GM21825 (cell line): Measurements from ENCODE around the gene MIEF2.
"Not testable (repeated sequence)": the region's sequence is repeated elsewhere in the genome, so short reads cannot be mapped to it uniquely, and the experiment has no call there.

ENCODE experiments used
- ATAC-seq: cut with Tn5 transposase; IDR thresholded peaks from one replicate; pipeline ENCODE4 v1.9.1; 2021; ENCODE audit warnings: mild to moderate bottlenecking, moderate library complexity; ENCODE audit not compliant: unreplicated experiment

The MIEF2 gene

DNA sequence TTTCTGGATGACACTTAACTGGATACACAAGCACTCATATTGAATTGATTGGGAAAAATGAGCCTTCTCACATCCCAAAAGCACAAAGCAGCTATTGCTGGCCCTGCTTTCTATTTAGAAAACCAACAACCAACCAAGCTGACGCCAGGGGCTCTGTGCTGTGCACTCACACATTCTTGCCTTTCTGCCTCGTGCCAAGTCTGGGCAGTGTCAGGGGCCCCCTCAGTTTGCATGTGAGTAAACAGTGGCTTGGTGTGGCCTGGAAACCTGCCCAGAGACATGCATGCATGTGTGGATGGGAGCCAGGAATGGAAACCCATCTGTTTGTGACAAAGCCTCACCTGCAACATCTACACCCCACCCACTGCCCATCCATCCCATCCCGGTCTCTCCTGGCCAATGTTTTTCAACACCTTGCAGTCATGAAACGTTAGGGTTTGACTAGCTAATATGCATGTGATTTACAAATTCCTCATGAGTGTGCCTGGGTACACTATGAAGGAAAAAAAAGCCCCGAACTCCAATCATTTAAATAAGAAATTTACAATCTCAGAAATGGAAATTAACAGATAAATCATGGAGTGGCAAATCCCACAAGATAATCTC is 20.4 kb downstream of the MIEF2 start:
- ATAC-seq = no peak

DNA sequence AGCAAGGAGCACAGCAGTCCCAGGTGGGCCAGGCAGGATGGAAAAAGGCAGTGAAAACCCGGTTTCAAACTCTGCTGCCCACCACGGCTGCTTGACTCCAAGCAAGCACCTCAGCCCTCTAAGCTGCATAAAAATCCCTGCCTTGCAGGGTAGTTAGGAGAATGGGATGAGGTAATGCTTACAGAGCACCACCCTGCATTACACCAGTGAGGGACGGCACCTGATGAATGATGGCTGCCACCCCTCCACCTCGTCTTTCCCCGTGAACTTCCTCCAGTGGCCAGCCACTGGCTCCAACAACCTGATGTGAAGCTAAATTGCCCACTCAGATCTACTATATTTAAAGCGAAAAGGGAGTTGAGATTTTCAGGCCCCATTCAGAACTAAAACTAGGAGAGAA is 21.3 kb downstream of the MIEF2 start:
- ATAC-seq = no peak

DNA sequence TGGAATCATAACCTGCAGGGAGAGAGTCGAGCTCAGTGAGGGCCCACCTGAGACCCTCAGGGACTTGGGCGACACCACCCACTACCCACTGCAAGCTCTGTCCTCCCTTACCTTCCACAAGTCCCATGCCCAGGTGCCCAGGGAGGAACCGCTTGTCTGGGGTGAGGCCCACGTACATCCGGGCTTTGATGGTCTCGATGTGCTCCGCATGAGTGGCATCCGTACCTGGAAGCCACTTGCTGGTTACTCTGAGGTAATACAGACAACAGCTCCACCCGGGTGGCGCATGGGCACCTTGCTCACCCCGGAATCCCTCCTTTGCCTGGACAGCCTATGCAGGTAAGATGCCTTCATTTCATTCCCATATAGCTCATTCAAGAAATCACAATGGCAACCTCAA is 24.8 kb downstream of the MIEF2 start:
- ATAC-seq = no peak

DNA sequence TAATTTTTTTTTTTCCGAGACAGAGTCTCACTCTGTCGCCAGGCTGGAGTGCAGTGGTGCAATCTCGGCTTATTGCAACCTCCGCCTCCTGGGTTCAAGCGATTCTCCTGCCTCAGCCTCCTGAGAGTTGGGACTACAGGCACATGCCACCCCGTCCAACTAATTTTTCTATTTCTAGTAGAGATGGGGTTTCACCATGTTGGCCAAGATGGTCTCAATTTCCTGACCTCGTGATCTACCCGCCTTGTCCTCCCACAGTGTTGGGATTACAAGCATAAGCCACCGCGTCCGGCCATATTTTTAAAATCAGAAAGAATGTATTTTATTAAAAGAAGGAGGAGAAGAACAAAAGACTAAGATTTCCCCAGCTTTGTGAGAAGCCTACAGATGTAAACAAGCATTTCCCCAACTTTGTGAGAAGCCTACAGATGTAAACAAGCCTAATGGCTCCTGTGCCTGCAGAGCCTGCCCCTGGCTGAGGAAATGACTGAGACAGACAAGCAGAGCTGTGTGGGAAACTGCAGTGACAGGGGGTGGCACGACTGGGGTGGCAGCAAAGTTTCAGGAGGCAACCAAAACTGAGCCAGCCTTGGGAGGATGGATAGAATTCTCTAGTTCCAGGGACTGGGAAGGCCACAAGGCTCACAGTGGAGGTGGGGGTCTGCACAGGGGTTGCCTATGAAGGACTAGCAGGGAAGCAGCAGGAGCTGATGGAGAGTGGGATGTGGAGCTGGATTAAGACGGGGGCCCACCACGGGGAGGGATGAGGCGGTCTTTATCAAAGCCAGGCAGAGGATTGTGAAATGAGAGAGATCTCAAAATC is 31.5 kb downstream of the MIEF2 start:
- ATAC-seq = no peak

DNA sequence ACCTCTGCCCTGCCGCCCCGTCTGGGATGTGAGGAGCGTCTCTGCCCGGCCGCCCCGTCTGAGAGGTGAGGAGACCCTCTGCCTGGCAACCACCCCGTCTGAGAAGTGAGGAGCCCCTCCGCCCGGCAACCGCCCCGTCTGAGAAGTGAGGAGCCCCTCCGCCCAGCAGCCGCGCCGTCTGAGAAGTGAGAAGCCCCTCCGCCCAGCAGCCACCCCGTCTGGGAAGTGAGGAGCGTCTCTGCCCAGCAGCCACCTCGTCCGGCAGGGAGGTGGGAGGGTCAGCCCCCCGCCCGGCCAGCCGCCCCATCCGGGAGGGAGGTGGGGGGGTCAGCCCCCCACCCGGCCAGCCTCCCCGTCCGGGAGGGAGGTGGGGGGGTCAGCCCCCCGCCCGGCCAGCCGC is 37.6 kb downstream of the MIEF2 start:
- not testable (repeated sequence) for ATAC-seq

DNA sequence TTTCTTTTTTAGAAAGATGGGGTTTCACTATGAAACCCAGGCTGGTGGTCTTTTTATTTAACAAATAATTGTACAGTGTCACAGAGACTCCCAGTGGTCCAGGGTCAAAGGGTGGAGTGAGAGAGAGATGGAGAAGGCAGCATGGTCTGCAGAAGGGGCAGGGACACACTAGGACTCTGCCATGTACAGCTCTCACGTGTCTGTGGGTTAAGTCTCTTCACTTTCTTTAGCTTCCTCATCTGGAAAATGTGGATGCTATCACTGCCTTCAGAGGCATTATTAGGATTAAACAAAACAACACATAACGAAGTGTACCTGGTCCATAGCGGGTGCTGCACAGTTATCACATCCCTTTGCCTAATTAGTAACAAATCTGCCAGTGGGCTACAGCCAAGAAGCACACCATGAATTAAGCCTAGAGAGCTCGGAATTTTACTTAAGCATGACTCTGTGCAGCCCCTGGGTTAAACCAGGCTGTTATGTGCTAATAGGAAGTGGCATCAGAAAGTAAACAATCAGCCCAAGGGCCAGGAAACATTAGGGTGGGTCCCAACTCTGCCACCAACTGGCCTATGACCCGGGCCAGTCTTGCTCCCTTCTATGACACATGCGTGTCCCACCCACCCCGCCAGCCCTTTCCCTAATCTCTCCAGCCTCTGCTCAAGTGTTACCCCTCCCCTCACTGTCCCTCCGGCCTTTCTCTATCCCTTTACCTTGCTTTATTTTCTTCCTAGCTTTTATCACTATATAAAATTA is 40.4 kb downstream of the MIEF2 start:
- no peak for ATAC-seq

DNA sequence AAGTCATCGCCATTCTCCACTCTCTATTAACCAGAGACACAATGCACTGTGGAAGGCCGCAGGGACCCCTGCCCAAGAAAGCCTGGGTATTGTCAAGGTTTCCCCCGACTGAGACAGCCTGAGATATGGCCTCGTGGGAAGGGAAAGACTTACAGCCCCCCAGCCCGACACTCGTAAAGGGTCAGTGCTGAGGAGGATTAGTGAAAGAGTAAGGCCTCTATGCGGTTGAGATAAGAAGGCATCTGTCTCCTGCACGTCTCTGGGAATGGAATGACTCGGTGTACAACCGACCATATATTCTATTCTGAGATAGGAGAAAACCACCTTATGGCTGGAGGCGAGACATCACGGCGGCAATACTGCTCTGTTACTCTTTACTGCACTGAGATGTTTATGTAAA is 42.7 kb downstream of the MIEF2 start:
- not testable (repeated sequence) for ATAC-seq

DNA sequence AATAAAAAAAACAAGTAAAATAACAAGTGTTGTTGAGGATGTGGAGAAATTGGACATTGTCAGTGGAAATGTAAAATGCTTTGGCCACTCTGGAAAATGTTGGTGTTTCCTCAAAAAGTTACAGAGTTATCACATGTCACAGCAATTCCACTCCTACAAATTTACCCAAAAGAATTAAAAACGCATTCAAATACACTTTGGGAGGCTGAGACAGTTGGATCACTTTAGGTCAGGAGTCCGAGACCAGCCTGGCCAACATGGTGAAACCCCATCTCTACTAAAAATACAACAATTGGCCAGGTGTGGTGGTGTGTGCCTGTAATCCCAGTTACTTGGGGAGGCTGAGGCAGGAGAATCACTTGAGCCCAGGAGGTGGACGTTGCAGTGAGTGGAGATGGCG is 48.7 kb downstream of the MIEF2 start:
- ATAC-seq = no peak

DNA sequence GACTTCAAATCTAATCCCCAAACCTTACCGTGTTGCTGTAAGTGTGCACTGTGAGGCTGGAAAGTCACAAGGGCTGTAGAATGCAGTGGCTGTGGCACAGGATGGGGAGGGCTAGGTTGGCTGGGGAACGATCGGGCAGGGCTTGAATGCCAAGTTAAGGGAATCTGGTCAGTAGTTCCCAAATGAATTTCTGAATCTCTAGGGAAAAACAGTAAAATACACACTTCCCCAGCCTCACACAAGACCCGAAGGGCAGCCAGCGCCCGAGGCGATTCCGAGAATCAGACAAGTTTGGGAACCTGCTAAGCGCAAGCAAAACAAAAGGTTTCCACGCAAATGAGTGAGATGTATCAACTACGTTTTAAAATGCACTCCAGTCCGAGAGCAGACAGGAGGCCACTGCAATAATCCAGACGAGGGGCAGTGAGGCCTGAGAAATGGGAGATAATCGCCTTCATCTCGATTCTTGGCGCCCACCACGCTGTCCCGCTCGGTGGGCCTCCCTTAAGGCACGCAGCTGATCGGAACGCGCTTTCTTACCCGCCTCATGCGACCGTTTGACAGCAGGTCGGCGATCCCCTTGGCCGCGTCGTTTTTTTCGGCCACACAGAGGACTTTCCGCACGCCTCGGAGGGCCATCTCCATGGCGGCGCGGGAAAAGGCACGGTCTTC is 53.7 kb downstream of the MIEF2 start:
- ATAC-seq = peak; percentile 24

DNA sequence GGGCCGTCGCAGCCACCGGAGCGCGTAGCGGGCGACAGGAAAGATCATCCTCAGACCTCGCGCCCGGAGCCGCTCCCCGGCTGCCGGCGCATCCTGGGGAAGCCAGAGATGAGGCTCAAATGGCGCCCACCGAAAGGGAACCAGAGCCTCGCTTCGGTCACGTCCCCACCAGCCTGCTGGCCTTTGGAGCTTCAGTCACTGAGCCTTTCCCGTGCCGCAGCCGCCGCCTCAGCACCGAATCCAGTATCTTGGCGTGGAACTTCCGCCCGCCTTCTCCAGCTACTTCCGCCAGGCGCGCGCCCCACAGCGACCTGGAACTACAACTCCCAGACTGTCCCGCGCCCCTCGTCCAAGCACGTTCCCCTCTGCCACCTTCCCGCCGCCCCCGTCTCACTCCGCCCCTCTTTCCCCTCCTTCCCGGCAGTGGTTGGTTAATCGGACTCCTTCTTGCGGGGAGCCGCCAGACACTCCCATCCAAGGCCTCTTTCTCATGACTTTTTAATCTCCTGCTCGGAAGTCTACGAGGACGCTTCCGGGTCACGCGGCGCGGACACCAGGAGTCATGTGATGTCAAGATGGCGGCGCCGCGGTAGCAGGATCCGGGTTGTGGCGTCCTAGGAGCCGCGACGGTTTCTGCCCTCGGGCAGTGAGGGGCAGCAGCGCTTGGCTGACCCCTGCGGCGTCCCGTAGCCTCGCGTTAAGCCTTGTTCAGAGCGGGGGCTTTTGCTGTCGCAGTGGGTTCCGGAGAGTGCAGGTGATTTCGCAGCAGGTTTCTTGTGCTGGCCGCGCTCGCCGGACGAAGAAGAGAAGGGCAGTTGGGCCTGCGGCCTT is 54.5 kb downstream of the MIEF2 start, which contains the start of the genes SMCR8 and TOP3A:
Gene SMCR8, plus strand, starts transcription at position 563 of the 831 bp plus-strand sequence. CDS start 497 bp downstream, outside the sequence.
Gene TOP3A, minus strand, starts transcription at position 264 of the 831 bp plus-strand sequence. Its CDS starts 216 bp downstream, at position 48.
- peak; percentile 79 for ATAC-seq

DNA sequence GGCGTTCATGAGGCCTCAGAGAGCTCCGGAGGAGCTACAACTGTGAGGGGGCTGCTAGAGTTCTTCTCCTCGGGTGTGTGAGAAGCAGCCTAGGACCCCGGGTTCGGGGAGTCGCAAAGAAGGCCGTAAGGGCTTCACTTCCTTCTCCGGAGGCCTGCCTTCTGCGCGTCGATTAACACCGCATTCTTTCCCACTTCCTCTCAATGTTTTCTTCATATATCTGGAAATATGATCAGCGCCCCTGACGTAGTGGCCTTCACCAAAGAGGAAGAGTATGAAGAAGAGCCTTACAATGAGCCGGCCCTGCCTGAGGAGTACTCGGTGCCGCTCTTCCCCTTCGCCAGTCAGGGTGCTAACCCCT is 55.1 kb downstream of the MIEF2 start:
- ATAC-seq = no peak

DNA sequence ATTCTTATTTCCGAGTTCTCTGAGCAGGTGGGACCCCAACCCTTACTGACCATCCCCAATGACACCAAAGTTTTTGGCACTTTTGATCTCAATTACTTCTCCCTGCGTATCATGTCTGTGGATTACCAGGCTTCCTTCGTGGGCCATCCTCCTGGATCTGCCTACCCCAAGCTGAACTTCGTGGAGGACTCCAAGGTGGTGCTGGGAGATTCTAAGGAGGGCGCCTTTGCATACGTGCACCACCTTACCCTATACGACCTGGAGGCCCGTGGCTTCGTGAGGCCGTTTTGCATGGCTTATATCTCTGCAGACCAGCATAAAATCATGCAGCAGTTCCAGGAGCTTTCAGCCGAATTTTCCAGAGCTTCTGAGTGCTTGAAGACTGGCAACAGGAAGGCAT is 55.5 kb downstream of the MIEF2 start:
- ATAC-seq = no peak
